NCI-H82 (cell line): Measurements from ENCODE around the gene SENP5.

Source experiments
- DNase-seq: peaks from one replicate; lab custom pipeline; 2025; lab: John Stamatoyannopoulos, UW

The SENP5 gene

DNA sequence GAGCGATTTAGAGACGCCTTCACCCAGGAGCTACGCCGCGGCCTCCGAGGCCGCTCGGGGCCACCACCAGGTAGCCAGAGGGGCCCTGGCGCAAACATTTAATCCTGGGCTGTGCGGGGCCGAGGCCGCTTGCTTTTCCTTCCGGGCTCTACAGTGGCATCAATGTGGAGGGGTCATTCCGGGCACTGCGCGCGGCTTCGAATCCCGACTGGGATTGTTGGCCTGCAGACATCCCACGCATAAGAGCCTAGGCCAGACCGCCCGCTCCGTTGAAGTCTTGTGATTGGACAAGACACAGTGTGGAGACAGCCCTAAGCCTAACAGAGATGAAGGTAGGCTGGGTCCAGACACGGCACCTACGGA, 75.2 kb downstream of the SENP5 start:
- peak; percentile 67 for DNase-seq

DNA sequence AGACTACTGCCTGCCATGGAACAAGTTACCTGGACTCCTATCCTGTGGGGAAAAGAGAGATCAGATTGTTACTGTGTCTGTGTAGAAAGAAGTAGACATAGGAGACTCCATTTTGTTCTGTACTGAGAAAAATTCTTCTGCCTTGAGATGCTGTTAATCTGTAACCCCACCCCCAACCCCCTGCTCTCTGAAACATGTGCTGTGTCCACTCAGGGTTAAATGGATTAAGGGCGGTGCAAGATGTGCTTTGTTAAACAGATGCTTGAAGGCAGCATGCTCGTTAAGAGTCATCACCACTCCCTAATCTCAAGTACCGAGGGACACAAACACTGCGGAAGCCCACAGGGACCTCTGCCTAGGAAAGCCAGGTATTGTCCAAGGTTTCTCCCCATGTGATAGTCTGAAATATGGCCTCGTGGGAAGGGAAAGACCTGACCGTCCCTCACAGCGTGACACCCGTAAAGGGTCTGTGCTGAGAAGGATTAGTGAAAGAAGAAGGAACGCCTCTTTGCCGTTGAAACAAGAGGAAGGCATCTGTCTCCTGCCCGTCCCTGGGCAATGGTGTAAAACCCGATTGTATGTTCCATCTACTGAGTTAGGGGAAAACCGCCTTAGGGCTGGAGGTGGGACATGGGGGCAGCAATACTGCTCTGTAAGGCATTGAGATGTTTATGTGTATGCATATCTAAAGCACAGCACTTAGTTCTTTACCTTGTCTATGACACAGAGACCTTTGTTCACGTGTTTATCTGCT, 76.5 kb downstream of the SENP5 start:
- DNase-seq = peak; percentile 92

DNA sequence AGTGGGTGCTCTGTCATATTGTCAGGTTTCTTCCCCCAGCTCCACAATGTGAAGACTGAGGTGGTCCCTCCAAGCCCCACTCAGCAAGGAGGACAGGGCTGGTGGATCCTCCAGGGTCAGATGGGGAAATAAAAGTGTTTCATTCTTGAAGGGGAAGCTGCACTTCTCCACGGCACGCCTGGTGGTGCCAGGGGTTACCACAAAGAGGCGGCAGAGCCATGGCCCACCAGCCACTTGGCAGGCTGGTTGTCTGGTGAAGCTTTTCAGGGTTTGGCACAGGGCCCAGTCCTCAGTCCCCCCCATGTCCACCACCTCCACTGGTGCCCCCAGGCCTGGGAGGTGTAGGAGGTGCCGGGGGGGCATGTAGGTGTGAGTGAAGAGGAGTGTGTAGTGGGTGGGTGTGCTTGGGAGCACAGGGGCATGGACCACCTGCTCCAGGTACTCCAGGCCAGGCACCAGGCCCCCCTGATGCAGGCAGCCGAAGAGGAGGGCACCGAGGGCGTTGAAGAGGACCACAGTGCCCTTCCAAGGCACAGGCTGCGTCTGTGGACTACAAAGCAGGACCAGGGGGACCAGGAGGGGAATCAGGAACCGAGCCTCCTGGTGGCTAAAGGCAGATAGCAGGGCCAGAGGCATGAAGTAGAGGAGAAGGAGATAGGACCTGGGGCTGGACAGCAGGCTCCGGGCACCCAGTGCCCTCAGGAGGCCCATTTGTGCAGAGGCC, 79.6 kb downstream of the SENP5 start:
- DNase-seq = peak; percentile 45

DNA sequence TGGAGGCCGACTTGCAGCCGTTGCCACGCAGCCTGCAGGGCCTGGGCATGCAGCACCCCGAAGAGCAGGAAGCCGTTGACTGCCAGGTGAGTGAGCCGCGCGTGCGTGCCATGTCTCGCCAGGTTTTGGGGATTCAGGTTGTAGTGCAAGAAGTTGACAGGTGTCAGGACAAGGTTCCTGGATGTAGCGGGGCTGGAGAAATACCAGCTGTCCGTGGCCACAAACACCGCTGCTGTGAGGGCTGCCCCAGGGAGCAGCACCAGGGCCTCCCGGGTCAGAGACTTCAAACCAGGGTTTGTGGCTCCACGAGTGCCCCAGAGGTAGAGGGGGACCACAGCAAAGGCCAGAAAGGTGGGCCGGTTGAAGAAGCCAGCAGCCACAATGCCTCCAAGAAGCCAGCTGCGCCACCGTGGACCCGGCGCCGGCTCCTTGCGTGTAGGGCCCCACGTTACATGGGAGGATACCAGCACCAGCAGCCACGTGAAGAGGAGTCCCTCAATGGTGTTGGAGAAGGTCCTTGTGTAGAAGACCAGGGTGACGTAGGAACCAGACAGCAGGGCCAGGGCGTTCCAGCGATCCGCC, 80.2 kb downstream of the SENP5 start:
- DNase-seq = no peak

DNA sequence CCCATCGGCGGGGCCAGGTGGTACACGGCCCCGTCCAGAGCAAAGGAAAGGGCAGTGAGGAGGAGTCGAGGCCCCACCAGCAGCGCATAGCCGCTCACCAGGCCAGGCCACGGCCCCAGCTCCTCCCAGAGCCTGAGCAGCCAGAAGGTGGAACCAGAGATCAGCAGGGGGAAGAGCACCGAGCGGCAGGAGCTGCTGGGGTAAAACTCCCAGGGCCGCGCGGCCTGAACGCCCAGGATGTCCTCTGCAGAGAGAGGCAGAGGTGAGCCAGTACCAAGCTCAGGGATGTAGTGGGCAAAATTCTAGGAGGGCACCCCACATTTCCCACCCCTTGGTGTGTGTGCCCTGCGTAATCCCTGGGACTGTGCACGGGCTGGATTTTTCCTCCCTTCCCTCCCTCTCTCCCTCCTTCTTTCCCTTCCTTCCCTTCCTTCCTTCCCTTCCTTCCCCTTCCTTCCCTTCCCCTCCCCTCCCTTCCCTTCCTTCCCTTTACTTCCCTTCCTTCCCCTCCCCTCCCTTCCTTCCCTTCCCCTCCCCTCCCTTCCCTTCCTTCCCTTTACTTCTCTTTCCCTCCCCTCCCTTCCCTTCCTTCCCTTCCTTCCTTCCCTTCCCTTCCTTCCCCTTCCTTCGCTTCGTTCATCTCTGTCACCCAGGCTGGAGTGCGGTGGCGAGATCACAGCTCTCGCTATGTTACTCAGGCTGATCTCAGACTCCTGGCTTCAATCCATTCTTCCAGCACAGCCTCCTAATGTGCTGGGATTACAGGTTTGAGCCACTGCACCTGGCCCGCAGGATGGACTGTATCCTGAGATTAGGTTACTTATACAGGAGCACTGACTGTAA, 80.9 kb downstream of the SENP5 start:
- peak; percentile 73 for DNase-seq

DNA sequence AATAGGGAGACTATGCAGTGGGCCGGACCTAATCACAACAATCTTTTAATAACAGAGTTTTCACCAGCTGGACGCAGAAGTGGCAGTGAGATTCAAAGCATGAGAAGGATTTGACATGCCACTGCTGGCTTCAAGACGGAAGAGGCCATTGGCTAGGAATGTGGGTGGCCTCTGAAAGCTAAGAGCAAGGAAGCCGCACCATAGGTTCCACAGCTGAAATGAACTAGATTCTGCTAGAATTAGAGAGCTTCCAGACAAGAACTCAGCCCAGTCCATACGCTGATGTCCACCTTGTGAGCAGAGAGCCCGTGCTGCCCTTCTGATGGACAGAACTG, 81.5 kb downstream of the SENP5 start:
- DNase-seq = no peak

DNA sequence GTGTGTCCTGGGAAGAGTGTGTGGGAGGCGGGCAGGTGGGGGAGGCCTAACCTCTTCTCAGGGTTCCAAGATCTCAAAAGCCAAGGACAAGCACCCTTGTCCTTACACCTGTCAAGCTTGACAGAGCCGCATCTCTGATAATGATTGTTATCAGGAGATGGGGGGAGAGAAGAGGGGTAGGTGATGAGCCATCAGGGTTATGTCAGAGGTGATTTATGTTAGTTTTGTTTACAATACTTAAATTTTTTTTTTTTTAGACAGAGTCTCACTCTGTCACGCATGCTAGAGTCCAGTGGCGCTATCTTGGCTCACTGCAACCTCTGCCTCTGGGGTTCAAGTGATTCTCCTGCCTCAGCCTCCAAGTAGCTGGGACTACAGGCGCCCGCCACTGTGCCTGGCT, 82.0 kb downstream of the SENP5 start:
- DNase-seq = no peak

DNA sequence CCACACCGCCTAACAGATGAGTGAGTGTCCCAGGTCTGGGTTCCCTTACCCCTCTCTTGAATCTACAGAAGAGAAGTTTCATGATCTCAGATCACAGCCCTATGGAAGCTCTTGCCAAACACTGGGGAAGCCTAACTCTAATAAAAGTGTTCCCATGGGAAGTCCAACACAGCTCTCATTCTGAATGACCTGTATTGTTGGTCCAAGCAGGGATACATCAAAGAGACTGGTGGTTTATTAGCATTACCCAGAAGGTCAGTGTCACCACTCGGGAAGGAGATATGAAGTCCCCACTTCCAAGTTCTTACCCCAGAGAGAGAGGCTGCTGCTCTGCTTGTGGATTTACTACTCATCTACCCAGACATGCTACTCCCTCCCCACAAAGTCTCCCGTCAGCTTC, 83.7 kb downstream of the SENP5 start:
- DNase-seq = no peak

DNA sequence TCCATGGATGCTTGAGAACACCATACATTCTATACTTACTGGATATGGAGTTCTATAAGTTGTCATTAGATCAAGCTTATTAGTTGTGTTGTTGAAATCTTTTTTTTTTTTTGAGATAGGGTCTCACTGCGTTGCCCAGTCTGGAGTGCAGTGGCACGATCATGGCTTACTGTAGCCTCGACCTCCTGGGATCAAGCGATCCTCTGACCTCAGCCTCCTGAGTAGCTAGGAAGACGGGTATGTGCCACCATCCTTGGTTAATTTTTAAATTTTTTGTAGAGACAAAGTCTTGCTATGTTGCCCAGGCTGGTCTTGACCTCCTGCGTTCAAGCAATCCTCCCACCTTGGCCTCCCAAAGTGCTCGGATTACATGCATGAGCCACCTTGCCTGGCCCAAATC, 87.1 kb downstream of the SENP5 start:
- no peak for DNase-seq

DNA sequence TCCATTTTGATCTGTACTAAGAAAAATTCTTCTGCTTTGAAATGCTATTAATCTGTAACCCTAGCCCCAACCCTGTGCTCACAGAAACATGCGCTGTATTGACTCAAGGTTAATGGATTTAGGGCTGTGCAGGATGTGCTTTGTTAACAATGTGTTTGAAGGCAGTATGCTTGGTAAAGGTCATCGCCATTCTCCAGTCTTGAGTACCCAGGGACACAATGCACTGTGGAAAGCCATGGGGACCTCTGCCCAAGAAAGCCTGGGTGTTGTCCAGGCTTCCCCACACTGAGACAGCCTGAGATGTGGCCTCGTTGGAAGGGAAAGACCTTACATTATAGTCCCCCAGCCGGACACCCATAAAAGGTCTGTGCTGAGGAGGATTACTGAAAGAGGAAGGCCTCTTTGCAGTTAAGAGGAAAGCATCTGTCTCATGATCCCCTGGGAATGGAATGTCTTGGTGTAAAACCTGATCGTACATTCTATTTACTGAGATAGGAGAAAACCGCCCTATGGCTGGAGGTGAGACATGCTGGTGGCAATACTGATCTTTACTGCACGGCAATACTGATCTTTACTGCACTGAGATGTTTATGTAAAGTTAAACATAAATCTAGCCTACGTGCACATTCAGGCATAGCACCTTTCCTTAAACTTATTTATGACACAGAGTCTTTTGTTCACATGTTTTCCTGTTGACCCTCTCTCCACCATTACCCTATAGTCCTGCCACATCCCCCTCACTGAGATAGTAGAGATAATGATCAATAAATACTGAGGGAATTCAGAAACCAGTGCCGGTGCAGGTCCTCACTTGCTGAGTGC, 94.6 kb downstream of the SENP5 start:
- DNase-seq = peak; percentile 99

DNA sequence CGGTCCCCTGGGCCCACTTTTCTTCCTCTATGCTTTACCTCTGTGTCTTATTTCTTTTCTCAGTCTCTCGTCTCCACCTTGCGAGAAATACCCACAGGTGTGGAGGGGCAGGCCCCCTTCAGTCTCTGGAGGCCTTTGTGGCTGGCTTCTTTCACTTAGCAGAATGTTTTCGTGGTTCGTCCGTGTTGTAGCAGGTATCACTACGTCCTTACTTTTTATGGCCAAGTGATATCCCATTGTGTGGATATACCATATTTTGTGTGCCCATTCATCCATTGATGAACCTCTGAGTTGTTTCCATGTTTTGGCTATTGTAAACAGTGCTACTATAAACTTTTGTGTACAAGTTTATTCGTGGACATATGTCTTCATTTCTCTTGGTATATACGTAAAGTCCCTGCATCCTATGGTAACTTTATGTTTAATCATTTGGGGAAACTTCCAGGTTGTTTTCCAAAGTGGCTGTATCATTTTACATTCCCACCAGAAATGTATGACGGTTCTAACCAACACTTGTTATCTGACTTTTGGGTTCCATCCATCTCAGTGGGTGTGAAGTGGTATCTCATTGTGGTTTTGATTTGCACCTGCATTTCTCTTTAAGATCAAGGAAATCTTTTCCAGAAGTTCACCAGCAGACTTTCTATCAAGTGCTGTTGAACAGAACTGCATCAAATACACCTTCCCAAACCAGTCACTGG, 95.4 kb downstream of the SENP5 start:
- no peak for DNase-seq

DNA sequence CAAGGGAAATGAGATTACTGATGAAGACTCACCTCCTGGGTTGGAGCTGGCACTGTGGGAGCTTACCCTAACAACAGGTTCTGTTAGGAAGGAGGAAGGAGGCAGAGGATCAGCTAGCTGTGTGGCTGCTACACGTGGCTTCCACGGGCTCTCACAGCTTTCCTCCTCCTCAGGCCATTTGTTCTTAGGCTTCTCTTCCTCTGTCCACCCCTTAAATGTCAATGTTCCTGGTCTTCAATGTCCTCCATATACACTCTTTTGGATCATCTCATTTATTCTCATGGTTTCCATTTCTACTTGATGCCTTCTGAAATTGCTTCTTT, 95.9 kb downstream of the SENP5 start:
- DNase-seq = no peak

DNA sequence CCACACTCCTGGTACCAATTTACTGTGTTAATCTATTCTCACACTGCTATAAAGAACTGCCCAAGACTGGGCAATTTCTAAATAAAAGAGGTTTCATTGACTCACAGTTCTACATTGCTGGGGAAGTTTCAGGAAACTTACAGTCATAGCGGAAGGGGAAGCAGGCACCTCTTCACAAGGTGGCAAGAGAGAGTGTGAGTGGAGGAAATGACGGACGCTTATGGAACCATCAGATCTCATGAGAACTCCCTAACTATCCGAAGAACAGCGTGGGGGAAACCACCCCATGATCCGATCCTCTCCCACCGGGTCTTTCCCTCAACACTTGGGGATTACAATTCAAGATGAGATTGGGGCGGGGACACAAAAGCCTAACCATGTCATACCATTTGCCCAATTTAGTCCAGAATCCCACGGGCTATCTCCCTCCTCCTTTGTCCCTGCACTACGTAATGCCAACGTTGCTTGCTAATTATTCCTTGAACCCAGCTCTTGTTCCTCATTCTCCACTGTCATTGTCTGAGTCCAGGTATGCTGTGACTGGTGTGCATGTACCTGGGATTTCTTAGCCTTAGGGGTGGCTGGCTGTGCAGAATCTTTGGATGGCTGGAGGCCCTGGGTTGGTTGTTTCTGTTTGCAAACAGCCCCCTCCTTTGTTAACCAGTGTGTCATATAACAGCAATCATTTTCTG, 97.5 kb downstream of the SENP5 start:
- no peak for DNase-seq

DNA sequence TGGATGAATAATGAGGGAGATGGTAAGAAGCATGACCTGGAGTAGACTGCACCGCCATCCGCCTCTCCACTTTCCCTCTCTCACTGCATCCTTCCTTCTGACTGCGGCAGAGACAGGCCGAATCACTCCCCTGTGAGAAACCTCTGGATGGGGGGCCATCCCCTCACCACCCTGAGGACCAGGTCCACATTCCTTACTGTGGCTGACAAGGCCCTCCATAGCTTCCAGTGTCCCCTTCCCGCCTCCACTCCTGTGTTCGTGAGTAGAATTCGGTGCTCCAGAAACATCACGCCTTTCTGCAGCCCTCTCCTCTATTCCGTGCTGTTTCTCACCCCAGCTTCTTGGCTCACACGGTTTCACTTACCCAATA, 98.1 kb downstream of the SENP5 start:
- DNase-seq = no peak

DNA sequence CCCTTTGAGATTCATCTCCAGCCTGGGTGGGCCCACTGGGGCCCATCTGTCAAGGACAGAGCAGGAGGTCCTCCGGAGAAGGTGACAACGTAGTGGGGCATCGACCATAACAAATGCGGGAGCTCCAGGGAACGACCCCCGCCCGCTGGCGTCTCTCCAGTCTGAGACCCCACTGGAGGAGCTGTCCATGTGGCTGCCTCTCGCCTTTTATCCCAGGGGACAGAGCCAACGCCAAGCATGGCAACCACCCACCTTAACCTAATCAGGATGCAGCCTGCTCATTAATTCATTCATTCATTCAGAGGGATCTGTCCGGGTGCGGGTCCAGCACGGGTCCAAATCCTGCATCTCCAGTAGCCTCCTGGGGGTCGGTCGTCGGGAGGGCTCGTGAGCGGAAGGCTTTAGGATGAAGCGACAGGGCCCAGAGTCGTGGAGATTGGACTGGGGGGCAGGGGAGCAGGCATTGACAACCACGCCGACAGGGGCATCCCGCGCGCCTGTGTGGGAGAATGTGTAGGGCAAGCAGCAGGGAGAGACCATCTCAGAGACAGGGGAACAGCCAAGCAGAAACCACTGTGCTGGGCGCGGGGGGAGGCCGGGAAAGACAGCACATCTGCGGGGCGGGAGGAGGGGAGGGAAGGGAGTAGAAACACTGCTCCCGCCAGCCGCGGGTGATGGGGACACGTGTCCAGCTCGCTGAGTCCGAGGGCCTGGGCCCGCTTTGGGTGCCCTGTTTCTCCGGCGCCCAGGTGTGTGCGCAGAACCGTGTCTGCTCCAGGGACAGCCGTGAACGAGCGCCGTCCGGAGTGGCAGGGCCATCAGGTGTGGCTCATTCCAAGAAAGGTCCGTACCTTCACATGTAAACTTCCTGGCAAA, 99.0 kb downstream of the SENP5 start:
- no peak for DNase-seq

DNA sequence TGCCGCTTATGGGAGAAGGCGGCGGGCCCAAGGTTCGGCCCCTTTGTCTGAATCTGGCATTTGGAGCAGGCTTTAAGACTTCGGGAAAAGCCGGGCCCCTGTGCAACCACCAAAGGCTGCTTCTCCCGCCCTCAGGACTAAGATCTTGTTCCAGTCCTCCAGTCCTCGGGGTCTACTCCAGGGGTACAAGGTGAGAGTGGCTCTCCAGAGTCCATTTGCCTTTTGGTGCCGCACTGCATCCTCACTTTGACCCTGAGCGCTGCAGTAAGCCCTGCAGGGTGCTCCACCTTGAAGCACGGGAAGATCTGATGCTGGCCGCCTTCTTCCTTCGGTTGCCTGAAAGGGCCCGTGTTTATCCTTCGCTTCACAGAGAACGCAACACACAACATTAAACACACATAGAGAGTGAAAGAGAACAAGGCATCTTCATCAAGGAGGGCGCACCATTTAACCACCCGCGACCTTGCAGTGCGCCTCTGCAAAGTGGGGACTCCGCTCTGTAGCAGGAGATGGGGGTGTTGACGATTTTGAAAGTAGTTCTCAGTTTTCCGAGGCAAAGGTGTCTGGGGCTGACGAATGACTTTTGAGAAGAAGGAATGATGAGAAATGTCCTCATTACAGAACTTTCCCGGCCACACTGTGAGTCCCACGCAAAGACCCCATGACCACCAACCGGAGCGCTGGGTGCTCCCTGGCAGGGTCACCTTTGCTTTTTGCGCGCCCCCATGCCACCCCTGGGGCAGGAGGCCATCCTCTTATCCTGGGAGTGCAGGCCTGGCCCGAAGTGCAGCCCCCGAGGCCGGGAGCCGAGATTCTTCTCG, 99.9 kb downstream of the SENP5 start:
- no peak for DNase-seq

DNA sequence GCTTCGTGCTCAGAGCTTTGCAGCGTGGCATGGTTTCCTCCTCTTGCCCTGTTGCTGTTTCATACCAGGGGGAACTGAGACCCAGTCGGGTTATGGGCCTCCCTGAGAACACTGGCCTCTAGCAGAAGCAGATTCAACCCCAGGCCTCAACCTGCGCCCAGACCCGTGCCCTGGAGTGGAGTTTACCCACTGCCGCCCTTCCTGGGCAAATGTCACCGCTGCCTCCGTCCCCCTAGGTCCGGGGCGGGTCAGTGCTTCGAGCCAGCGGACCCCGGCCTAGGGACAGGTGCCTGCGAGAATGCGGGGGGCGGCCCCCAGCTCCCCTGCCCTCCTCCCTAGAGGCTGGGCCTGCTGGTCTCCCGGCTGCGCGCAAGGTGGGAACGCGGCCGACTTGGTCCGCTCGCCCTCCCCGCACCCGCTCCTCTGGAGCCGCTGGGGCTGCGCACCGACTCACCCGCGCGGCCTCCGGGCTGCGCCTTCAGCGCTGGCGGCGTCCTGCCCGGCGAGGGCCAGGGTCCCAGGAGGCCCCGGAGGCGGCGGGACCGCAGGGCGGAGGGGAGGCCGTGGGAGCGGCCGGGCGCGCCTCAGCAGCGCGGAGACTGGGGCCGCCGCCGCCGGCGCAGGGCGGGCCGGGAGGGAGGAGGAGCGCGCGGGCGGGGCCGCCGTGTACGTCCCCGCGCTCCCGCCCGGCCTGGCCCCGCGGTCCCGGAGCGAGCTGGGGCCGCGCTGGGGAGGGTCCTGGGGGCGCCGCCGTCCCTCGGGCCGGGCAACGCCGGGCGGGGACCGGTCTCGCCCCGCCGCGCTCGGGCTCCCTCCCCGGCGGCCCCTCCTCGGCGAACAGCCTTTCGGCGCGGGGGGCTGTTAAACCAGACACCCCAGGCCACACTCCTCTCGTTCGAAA, 100.8 kb downstream of the SENP5 start, which contains the start of gene PIGZ:
Gene PIGZ, minus strand, starts transcription at position 601 of the 901 bp plus-strand sequence. CDS start 16,802 bp downstream, outside the sequence.
- peak; percentile 69 for DNase-seq
